KMS-11 (cell line): ENCODE measurements around the gene DHCR24.

Experiments used
- H2AFZ ChIP-seq: fragments of 200-600 bp; sonication (generic); 2 replicates; pipeline ENCODE4 v1.6.1; 2016; ENCODE audit warnings: antibody characterized with exemption, mixed run types, low read depth
- H3K27ac ChIP-seq: fragments of 200-600 bp; sonication (generic); 2 replicates; pipeline ENCODE4 v1.6.1; 2016; ENCODE audit warnings: mild to moderate bottlenecking, mixed run types
- H3K27me3 ChIP-seq: fragments of 200-600 bp; sonication (generic); 2 replicates; pipeline ENCODE4 v1.6.1; 2017; ENCODE audit warnings: mild to moderate bottlenecking, low read depth, mixed run types, moderate library complexity; ENCODE audit not compliant: insufficient read depth
- H3K36me3 ChIP-seq: fragments of 200-600 bp; sonication (generic); 2 replicates; pipeline ENCODE4 v1.6.1; 2017; ENCODE audit warnings: mild to moderate bottlenecking, mixed run types; ENCODE audit not compliant: insufficient read depth
- H3K4me1 ChIP-seq: fragments of 200-600 bp; sonication (generic); 2 replicates; pipeline ENCODE4 v1.6.1; 2016; ENCODE audit warnings: mild to moderate bottlenecking, low read depth, mixed run types; ENCODE audit not compliant: poor library complexity, severe bottlenecking
- H3K4me2 ChIP-seq: fragments of 200-600 bp; sonication (generic); 2 replicates; pipeline ENCODE4 v1.7.0; 2016; ENCODE audit warnings: mild to moderate bottlenecking, mixed run types
- H3K4me3 ChIP-seq: fragments of 200-600 bp; sonication (generic); IDR thresholded peaks from 2 replicates; pipeline ENCODE4 v1.6.1; 2017; ENCODE audit warnings: low read depth, low read length, mixed read lengths; ENCODE audit not compliant: insufficient read depth
- H3K79me2 ChIP-seq: fragments of 200-600 bp; sonication (generic); 2 replicates; pipeline ENCODE4 v1.6.1; 2016; ENCODE audit warnings: low read depth, mixed run types; ENCODE audit not compliant: insufficient read depth
- H3K9ac ChIP-seq: fragments of 200-600 bp; sonication (generic); 2 replicates; pipeline ENCODE4 v1.6.1; 2016; ENCODE audit warnings: mild to moderate bottlenecking, mixed run types
- H4K20me1 ChIP-seq: fragments of 200-600 bp; sonication (generic); 2 replicates; pipeline ENCODE4 v1.6.1; 2016; ENCODE audit warnings: mild to moderate bottlenecking, mixed run types; ENCODE audit not compliant: insufficient read depth
- TF ChIP-seq, protein P1 (sequence below): fragments of 200-600 bp; sonication (generic); conservative IDR thresholded peaks from 2 replicates; pipeline ENCODE4 v1.6.1; 2017; ENCODE audit warnings: low read depth, mild to moderate bottlenecking, antibody characterized with exemption, low read length, moderate library complexity, mixed read lengths

Gene DHCR24

GRCh38 chr1:54846301-54846700 is 40.7 kb downstream of the DHCR24 start:
- Histone ChIP-seq H3K36me3 (no peaks in the 10 kb centered on the region), H3K4me1 (no peaks in the 10 kb centered on the region), H2AFZ (no peak overlapping the region), H3K27ac (no peak overlapping the region), H3K27me3 (no peaks in the 10 kb centered on the region), H3K9ac (no peak overlapping the region), H3K4me3 (no peak overlapping the region), H3K79me2 (no peaks in the 10 kb centered on the region), H3K4me2 (no peak overlapping the region), H4K20me1 (no peaks in the 10 kb centered on the region)
- TF ChIP-seq, protein P1, sequence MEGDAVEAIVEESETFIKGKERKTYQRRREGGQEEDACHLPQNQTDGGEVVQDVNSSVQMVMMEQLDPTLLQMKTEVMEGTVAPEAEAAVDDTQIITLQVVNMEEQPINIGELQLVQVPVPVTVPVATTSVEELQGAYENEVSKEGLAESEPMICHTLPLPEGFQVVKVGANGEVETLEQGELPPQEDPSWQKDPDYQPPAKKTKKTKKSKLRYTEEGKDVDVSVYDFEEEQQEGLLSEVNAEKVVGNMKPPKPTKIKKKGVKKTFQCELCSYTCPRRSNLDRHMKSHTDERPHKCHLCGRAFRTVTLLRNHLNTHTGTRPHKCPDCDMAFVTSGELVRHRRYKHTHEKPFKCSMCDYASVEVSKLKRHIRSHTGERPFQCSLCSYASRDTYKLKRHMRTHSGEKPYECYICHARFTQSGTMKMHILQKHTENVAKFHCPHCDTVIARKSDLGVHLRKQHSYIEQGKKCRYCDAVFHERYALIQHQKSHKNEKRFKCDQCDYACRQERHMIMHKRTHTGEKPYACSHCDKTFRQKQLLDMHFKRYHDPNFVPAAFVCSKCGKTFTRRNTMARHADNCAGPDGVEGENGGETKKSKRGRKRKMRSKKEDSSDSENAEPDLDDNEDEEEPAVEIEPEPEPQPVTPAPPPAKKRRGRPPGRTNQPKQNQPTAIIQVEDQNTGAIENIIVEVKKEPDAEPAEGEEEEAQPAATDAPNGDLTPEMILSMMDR, result no peak

GRCh38 chr1:54845772-54846171 is 41.2 kb downstream of the DHCR24 start:
- Histone ChIP-seq H3K27me3 (no peaks in the 10 kb centered on the region), H3K4me2 (no peak overlapping the region), H3K9ac (no peak overlapping the region), H2AFZ (no peak overlapping the region), H3K79me2 (no peaks in the 10 kb centered on the region), H3K36me3 (no peaks in the 10 kb centered on the region), H3K27ac (no peak overlapping the region), H4K20me1 (no peaks in the 10 kb centered on the region), H3K4me1 (no peaks in the 10 kb centered on the region), H3K4me3 (no peak overlapping the region)
- TF ChIP-seq, protein P1, result no peak

- Histone ChIP-seq H3K79me2 (no peaks in the 10 kb centered on the region), H3K36me3 (no peaks in the 10 kb centered on the region), H3K4me3 (no peak overlapping the region), H3K27me3 (no peaks in the 10 kb centered on the region), H3K4me1 (no peaks in the 10 kb centered on the region), H4K20me1 (no peaks in the 10 kb centered on the region), H3K4me2 (no peak overlapping the region), H3K27ac (no peak overlapping the region), H2AFZ (no peak overlapping the region), H3K9ac (no peak overlapping the region)
- TF ChIP-seq, protein P1, result no peak
These were observed 42.4 kb downstream of the DHCR24 start for GRCh38 chr1:54844564-54844963.

- Histone ChIP-seq H3K4me3 (no peak overlapping the region), H3K9ac (no peak overlapping the region), H3K4me1 (no peaks in the 10 kb centered on the region), H3K27me3 (no peaks in the 10 kb centered on the region), H3K27ac (no peak overlapping the region), H4K20me1 (no peaks in the 10 kb centered on the region), H2AFZ (no peak overlapping the region), H3K36me3 (no peaks in the 10 kb centered on the region), H3K79me2 (no peaks in the 10 kb centered on the region), H3K4me2 (no peak overlapping the region)
- TF ChIP-seq, protein P1, result no peak
These were observed 43.5 kb downstream of the DHCR24 start for GRCh38 chr1:54843449-54843848.

GRCh38 chr1:54842963-54843362 is 44.0 kb downstream of the DHCR24 start:
- H3K27ac ChIP-seq, result no peak overlapping the region
- no peak overlapping the region for H3K9ac ChIP-seq
- H3K36me3 ChIP-seq, result no peaks in the 10 kb centered on the region
- H2AFZ ChIP-seq, result no peak overlapping the region
- no peaks in the 10 kb centered on the region for H3K79me2 ChIP-seq
- no peaks in the 10 kb centered on the region for H4K20me1 ChIP-seq
- no peak overlapping the region for H3K4me2 ChIP-seq
- H3K4me1 ChIP-seq, result no peaks in the 10 kb centered on the region
- no peaks in the 10 kb centered on the region for H3K27me3 ChIP-seq
- no peak overlapping the region for H3K4me3 ChIP-seq
- TF ChIP-seq, protein P1, result no peak
